IPS-15b (cell line): ENCODE measurements around the gene SLC4A1.
A peak's percentile ranks its signal among the peaks of the same experiment; 100 is the strongest.

Source experiments
- H3K27me3 ChIP-seq: one replicate; pipeline ENCODE4 v1.6.1; 2013; ENCODE audit warnings: low read length; ENCODE audit not compliant: control insufficient read depth, insufficient read depth
- H3K36me3 ChIP-seq: one replicate; pipeline ENCODE4 v1.6.1; 2013; ENCODE audit warnings: low read length; ENCODE audit not compliant: control insufficient read depth, insufficient read depth
- H3K4me1 ChIP-seq: one replicate; pipeline ENCODE4 v1.6.1; 2013; ENCODE audit warnings: mild to moderate bottlenecking, low read length; ENCODE audit not compliant: control insufficient read depth, insufficient read depth
- H3K4me3 ChIP-seq: one replicate; pipeline ENCODE4 v1.5.1; 2013; ENCODE audit warnings: low read depth, low read length
- H3K9ac ChIP-seq: one replicate; pipeline ENCODE4 v1.6.1; 2013; ENCODE audit warnings: low read depth, mild to moderate bottlenecking, low read length
- H3K9me3 ChIP-seq: one replicate; pipeline ENCODE4 v1.6.1; 2013; ENCODE audit warnings: mild to moderate bottlenecking, low read length; ENCODE audit not compliant: control insufficient read depth, insufficient read depth

SLC4A1 gene

GRCh38 chr17:44216173-44216572 lies 51.8 kb downstream of the SLC4A1 start:
- Histone ChIP-seq H3K4me1 (peaks cover 6% of the 10 kb centered on the region), H3K9me3 (no peaks in the 10 kb centered on the region), H3K4me3 (no peak overlapping the region), H3K9ac (no peak overlapping the region), H3K36me3 (peaks cover 42% of the 10 kb centered on the region), H3K27me3 (no peaks in the 10 kb centered on the region)

- Histone ChIP-seq H3K9ac (no peak overlapping the region), H3K4me1 (peaks cover 6% of the 10 kb centered on the region), H3K36me3 (peaks cover 48% of the 10 kb centered on the region), H3K9me3 (no peaks in the 10 kb centered on the region), H3K27me3 (no peaks in the 10 kb centered on the region), H3K4me3 (no peak overlapping the region)
These were observed 53.0 kb downstream of the SLC4A1 start for GRCh38 chr17:44214896-44215295.

- Histone ChIP-seq H3K9ac (no peak overlapping the region), H3K4me1 (peaks cover 6% of the 10 kb centered on the region), H3K4me3 (no peak overlapping the region), H3K27me3 (no peaks in the 10 kb centered on the region), H3K36me3 (peaks cover 54% of the 10 kb centered on the region), H3K9me3 (no peaks in the 10 kb centered on the region)
These were observed 53.8 kb downstream of the SLC4A1 start for GRCh38 chr17:44214230-44214494.

- Histone ChIP-seq H3K9me3 (no peaks in the 10 kb centered on the region), H3K27me3 (no peaks in the 10 kb centered on the region), H3K36me3 (peaks cover 60% of the 10 kb centered on the region), H3K4me3 (no peak overlapping the region), H3K4me1 (peaks cover 6% of the 10 kb centered on the region), H3K9ac (no peak overlapping the region)
These were observed 54.3 kb downstream of the SLC4A1 start for GRCh38 chr17:44213403-44214229.

- Histone ChIP-seq H3K9me3 (no peaks in the 10 kb centered on the region), H3K36me3 (peaks cover 63% of the 10 kb centered on the region), H3K27me3 (no peaks in the 10 kb centered on the region), H3K9ac (no peak overlapping the region), H3K4me3 (no peak overlapping the region), H3K4me1 (peaks cover 5% of the 10 kb centered on the region)
These were observed 55.2 kb downstream of the SLC4A1 start for GRCh38 chr17:44212507-44213402.

GRCh38 chr17:44211281-44212265 lies 56.4 kb downstream of the SLC4A1 start:
- Histone ChIP-seq H3K4me1 (no peaks in the 10 kb centered on the region), H3K27me3 (no peaks in the 10 kb centered on the region), H3K36me3 (peaks cover 68% of the 10 kb centered on the region), H3K9ac (no peak overlapping the region), H3K4me3 (no peak overlapping the region), H3K9me3 (no peaks in the 10 kb centered on the region)

- peak overlapping the region; percentile 5 for H3K9ac ChIP-seq
- H3K36me3 ChIP-seq, result peaks cover 60% of the 10 kb centered on the region
- no peak overlapping the region for H3K4me3 ChIP-seq
- H3K27me3 ChIP-seq, result no peaks in the 10 kb centered on the region
- H3K9me3 ChIP-seq, result no peaks in the 10 kb centered on the region
- H3K4me1 ChIP-seq, result no peaks in the 10 kb centered on the region
These were observed 57.4 kb downstream of the SLC4A1 start for GRCh38 chr17:44210342-44211192.

- peaks cover 53% of the 10 kb centered on the region for H3K36me3 ChIP-seq
- no peak overlapping the region for H3K9ac ChIP-seq
- H3K27me3 ChIP-seq, result no peaks in the 10 kb centered on the region
- peaks cover 4% of the 10 kb centered on the region for H3K4me1 ChIP-seq
- no peaks in the 10 kb centered on the region for H3K9me3 ChIP-seq
- H3K4me3 ChIP-seq, result no peak overlapping the region
These were observed 58.1 kb downstream of the SLC4A1 start for GRCh38 chr17:44209786-44210341.

- Histone ChIP-seq H3K9me3 (no peaks in the 10 kb centered on the region), H3K27me3 (no peaks in the 10 kb centered on the region), H3K4me3 (no peak overlapping the region), H3K36me3 (peaks cover 39% of the 10 kb centered on the region), H3K4me1 (peaks cover 8% of the 10 kb centered on the region), H3K9ac (no peak overlapping the region)
These were observed 60.2 kb downstream of the SLC4A1 start for GRCh38 chr17:44207743-44208142.

GRCh38 chr17:44207319-44207718 lies 60.6 kb downstream of the SLC4A1 start:
- Histone ChIP-seq H3K9ac (no peak overlapping the region), H3K9me3 (no peaks in the 10 kb centered on the region), H3K4me1 (peaks cover 8% of the 10 kb centered on the region), H3K4me3 (no peak overlapping the region), H3K27me3 (no peaks in the 10 kb centered on the region), H3K36me3 (peaks cover 39% of the 10 kb centered on the region)
